ENCODE data around the gene MTA1.

GRCh38 chr14:105433161-105433605 is 13.6 kb downstream of the MTA1 start:
- TF ChIP-seq, protein P1, sequence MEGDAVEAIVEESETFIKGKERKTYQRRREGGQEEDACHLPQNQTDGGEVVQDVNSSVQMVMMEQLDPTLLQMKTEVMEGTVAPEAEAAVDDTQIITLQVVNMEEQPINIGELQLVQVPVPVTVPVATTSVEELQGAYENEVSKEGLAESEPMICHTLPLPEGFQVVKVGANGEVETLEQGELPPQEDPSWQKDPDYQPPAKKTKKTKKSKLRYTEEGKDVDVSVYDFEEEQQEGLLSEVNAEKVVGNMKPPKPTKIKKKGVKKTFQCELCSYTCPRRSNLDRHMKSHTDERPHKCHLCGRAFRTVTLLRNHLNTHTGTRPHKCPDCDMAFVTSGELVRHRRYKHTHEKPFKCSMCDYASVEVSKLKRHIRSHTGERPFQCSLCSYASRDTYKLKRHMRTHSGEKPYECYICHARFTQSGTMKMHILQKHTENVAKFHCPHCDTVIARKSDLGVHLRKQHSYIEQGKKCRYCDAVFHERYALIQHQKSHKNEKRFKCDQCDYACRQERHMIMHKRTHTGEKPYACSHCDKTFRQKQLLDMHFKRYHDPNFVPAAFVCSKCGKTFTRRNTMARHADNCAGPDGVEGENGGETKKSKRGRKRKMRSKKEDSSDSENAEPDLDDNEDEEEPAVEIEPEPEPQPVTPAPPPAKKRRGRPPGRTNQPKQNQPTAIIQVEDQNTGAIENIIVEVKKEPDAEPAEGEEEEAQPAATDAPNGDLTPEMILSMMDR (IDR thresholded peaks at IDR 0.05) = no peak
- no peak for TF ChIP-seq EZH2 (IDR thresholded peaks at IDR 0.05; ENCODE audit: borderline replicate concordance, insufficient read depth, low read depth, low read length, poor library complexity, severe bottlenecking)
